Measurements from ENCODE around the gene ZP2.
"Not testable (repeated sequence)": the region's sequence is repeated elsewhere in the genome, so short reads cannot be mapped to it uniquely, and the experiment has no call there.

Gene ZP2

DNA sequence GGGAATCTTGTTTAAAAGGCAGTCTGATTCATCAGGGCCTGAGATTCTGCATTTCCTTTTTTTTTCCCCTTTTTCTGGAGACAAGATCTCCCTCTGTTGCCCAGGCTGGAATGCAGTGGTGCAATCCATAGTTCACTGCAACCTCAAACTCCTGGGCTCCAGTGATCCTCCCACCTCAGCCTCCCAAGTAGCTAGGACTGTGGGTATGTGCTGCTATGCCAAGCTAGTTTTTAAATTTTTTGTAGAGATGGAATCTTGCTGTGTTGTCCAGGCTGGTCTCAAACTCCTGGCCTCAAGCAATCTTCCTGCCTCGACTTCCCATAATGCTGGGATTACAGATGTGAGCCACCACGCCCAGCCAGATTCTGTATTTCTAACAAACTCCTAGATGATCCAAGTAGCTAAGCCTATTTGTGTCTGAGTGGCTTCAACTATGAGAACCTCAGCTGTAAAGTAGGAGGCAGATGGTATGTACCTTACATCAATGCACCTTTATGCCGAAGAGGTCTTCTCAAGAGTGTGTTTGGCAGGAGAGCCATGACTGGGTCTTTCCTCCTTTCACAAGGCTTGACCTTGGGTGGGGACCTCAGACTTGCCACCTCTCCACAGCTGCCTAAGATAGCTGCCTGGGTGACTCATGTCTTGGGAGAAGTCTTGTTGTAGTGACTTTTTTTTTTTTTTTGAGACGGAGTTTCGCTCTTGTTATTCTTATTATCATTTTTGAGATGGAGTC lies 42.0 kb downstream of the ZP2 start:
- DNase-seq, result no peak

DNA sequence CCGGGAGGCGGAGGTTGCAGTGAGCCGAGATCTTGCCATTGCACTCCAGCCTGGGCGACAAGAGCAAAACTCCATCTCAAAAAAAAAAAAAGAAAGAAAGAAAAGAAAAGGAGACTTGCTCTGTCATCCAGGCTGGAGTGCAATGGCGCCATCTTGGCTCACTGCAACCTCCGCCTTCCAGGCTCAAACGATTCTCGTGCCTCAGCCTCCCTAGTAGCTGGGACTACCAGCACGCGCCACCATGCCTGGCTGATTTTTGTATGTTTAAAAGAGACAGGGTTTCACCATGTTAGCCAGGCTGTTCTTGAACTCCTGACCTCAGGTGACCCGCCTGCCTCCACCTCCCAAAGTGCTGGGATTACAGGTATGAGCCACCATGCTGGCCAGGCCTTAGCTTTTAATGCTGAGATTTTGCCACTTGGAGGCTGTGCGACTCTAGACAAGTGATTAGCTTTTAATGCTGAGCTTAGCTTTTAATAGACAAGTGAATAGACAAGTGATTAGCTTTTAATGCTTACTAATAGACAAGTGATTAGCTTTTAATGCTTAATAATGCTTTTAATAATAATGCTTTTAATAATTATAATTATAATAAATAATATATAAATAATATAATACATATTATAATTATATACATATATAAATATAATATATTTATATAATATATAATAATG lies 43.3 kb downstream of the ZP2 start:
- DNase-seq, result no peak

DNA sequence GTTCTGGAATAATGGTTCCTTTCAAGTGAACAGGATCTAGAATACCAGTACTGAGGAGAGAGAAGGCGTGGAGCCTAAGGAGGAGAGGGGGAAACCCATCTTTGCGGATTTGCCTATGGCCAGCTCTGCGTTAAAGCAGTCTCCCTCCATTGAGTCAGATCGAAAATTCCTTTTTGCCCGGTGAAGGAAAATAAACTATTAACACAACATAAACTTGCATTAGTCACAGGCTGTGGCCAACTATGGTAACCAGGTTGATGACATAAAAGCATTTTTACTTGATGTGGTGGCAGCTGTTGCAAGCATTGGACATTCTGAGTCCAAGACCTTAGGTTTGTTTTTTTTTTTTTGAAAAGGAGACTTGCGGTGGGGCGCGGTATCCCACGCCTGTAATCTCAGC lies 44.0 kb downstream of the ZP2 start:
- DNase-seq, result no peak

DNA sequence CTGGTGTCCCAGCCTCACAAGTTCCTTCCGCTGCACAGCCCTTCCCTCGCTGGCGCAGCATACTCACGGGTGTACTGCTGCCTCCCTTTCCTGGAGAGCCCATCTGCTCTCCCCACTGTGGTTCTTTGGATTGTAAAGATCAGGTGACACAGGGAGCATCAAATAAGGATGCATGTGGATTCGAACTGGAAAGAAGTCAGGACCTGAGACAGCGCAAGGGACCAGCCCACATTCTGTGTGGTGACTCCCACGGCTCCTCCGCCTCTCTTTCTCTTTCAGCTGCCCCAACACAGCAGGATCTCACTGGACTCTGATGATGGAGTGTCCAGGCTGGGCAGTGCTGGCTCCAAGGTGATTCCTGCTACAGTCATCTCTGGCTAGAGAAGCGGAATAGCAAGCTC lies 44.8 kb downstream of the ZP2 start:
- no peak for DNase-seq

DNA sequence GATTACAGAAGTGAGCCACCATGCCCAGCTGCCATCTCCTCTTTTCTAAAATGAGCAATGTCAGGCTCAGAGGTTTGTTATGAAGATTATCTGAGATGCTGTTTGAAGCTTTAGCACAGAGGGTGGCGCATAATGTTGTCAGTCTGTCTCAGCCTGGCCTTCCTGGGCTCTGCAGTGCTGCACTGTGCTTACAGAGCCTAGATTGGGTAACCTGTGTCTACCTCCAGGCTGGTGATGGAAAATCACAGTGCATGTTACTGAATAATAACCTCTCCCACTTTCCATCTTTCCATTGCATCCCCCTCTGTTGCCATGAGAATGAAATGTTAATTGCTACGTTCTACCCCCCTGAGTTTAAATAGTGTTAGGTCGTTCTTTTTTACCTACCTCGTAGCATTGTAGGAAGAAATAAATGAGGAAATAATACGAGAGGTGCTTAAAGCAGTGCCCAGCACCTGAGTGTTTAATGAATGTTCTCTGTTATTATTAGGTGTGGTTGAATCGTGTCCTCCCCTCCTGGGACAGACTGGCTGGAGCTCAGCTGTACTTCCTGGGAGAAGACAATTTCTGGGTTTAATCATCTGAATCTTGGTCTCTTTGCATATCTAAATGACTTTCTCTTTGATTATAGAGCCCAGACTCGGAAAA lies 46.7 kb downstream of the ZP2 start:
- DNase-seq, result no peak

DNA sequence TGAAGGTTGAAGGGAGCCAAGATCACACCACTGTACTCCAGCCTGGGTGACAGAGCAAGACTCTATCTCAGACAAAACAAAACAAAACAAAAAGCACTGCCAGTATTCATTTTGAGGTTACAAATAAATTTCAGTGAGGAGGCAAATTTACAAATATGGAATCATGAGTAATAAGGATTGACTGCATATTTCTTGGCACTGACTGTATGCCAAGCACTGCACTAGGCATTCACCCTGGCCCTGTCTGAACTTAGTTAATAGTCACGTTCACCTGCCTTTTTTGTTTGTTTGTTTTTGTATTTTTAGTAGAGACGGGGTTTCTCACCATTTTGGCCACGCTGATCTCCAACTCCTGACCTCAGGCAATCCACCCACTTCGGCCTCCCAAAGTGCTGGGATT lies 47.8 kb downstream of the ZP2 start:
- DNase-seq, result no peak

DNA sequence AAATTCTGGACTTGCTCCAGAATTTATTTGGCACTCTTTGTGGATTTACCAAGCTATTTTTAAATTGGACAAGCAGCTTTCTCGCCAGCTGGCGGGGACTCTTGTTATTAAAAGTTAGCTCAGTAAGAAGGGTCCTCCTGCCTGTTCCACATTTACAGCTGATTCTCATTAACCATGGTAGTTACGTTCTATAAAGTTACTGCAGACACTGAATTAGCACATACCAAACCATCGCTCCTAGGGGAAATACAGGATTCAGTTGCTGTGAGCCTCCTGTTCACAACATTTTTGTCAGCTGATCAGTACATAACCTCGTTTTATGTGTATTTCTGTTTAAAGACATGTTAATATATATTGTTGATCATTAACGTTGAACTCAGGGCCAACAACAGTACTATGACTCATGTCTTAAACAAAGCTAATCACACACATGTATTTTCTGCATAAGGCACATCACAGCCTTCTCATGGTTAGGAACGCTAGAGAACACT lies 48.7 kb downstream of the ZP2 start:
- DNase-seq, result no peak

DNA sequence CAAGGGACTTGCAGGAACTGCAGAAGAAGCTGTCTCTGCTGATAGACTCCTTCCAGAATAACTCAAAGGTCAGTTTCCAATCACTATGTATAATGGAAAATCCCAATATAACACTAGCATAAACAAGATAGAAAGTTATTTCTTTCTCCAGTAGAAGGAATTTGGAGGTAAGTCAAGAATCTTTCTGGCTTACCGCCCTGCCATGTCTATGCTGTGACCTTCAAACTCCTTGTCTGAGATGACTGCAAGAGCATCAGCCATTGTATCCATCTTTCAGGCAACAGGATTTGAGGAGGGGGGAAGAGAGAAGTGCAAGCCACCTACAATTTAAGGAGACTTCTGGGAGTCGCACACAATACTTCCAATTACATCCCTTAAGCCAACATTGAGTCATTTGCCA lies 50.2 kb downstream of the ZP2 start:
- no peak for DNase-seq

DNA sequence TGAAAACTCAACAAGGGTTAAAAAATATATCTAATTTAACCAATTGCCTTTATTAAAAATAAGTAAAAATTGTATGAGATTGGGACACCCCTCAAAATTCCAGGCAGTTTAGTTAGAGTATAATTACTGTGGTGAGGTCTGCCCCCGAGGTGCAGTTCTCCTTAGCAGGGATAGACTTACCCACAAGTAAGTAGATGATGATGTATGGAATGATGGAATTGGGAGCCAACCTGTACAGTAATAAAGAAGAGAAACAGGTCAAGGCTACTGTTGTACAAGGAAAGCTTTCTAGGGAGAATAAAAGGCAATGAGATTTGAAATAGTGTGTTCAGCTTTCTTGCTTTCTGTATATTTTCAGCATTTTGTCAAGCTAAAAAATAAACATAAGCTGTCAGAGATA lies 51.1 kb downstream of the ZP2 start:
- no peak for DNase-seq

DNA sequence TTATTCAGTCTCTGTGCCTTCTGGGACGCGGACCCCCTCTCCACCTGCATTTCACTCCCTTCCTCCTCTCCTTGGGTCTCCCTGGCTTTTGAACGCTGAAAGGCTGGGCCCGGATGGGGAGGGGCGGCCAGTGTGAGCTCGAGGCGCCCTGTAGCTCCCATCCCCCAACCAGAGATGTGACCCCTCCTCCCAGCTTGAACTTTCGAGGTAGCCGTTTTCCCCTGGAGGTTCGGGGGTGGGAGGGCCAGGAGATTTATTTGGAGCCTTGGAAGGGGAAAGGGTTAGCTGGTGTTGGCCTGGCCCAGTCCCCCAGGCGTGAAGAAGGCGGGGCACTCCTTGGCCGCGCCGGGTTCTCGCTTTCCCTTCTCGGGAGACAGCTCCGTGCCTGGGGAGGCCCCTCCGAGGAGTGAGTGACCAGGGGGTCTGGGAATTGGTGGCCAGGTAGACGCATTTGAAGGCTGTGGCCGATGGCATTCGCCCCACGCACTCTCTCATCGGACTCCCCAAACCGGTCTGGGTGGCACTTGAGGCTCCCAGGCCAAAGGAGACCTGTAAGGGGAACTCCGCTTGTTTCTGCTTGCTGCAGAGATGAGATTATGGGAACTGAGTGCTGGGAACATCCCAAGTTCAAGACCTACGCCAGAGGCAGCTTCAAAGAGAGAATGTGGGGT lies 52.0 kb downstream of the ZP2 start:
- DNase-seq, result no peak

DNA sequence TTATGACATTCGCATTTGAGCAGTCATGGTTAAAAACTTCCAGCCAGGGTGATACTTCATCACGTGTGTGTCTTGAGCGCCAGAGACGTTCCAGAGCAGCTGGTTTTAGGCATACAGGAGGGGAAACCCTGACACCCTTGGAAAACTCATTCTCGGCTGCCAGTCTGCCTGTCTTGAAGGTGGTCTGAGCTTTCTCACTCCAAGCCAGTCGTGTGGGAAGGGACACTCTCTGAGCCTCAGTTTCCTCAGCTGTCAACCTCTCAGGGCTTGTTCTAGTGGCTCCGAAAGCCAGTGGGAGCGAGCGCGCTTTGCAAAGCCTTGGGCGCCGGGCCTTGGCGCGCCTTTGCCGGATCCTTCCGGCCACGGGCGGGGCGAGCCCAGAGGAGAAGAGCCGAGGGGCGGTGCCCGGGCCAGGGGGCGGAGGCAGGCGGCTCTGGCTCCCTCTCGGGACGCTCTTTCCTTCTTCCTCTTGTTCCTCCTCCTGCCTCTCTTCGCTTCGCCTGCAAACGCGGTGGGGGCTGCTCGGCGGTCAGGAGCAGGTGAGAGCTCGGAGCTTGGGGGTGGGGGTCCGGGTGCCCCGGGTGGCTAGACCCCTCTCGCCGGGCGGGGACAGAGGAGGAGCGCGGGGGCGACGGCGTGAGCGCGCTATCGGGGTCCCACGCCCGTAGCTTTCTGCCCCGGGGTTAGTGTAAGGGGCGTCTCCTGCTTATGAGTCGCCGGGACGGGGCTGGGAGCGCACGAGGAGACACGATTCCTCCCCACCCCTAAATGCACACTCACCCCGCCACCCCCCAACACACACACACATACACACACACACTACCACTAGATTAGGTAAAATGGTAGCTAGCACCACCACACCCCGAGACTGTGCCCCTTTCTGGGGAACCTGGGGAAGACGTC lies 52.9 kb downstream of the ZP2 start, which contains the start of gene LDAF1:
LDAF1 (plus strand) TSS at position 467 of the 903 bp plus-strand sequence. CDS start 2,509 bp downstream, outside the sequence.
- DNase-seq, result peak; percentile 33 to 69

DNA sequence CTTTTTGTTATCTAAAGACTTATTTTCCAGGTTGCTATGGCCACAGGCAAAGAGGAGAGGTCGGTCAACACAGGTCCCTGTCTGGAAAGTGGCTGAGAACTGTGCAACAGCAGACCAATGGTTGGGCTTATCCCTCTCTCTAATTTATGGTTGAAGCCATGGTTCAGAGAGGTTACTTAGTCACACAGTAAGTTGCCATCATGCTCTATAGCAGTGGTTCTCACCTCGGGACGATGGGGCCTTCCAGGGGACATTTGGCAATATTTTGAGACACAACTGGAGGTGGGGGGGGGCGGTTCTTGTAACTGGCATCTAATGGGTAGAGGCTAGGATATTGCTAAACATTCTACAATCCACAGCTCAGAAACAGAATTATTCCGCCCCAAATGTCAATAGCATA lies 53.7 kb downstream of the ZP2 start:
- peak in 1 of 2 experiments; percentile 10 for DNase-seq

DNA sequence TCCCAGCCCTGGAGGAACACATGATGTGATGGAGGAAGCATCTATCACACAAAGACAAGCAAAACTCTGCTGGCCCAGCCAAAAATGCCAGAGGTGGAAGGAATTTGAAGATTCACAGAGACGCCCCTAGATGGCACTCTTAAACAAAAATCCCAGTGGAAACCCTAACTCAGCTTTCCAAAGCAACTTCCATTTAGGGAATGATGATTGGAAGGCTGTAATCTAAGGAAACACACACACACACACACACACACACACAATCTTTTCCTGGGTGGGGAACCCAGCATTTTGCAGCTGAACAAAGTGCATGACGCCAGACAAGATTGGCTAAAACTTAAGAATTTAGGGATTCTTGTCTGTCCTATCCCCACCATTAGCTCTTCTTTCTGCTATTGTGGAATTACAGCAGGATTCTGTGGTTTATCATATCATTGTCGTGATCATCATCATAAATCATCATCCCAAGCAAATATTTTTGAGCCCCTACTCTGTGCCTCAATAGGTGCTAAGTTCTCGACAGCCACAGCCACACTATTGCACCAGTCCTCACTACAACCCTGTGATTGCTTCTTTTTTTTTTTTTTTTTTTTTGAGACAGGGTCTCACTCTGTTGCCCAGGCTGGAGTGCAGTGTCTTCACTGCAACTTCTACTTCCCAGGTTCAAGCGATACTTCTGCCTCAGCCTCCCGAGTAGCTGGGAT lies 54.5 kb downstream of the ZP2 start:
- DNase-seq, result peak; percentile 51 to 56

DNA sequence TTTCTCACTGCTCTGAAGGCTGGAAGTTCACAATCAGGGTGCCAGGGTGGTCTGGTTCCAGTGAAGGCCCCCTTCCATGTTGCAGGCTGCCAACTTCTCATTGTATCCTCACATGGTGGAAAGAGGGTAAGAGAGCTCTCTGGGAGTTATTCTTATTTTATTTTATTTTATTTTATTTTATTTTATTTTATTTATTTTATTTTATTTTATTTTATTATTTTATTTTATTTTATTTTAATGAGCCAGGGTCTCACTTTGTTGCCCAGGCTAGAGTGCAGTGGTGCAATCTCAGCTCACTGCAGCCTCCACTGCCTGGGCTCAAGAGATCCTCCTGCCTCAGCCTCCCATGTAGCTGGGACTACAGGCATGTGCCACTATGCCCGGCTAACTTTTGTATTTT lies 55.4 kb downstream of the ZP2 start:
- DNase-seq, result not testable (repeated sequence)

DNA sequence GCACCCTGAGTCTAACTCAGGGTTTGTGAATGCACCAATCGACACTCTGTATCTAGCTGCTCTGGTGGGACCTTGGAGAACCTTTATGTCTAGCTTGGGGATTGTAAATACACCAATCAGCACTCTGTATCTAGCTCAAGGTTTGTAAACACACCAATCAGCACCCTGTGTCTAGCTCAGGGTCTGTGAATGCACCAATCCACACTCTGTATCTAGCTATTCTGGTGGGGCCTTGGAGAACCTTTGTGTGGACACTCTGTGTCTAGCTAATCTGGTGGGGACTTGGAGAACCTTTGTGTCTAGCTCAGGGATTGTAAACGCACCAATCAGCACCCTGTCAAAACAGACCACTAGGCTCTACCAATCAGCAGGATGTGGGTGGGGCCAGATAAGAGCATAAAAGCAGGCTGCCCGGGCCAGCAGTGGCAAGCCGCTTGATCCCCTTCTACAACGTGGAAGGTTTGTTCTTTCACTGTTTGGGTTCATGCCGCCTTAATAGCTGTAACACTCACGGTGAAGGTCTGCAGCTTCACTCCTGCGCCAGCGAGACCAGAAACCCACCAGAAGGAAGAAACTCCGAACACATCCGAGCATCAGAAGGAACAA lies 58.1 kb downstream of the ZP2 start:
- not testable (repeated sequence) for DNase-seq

DNA sequence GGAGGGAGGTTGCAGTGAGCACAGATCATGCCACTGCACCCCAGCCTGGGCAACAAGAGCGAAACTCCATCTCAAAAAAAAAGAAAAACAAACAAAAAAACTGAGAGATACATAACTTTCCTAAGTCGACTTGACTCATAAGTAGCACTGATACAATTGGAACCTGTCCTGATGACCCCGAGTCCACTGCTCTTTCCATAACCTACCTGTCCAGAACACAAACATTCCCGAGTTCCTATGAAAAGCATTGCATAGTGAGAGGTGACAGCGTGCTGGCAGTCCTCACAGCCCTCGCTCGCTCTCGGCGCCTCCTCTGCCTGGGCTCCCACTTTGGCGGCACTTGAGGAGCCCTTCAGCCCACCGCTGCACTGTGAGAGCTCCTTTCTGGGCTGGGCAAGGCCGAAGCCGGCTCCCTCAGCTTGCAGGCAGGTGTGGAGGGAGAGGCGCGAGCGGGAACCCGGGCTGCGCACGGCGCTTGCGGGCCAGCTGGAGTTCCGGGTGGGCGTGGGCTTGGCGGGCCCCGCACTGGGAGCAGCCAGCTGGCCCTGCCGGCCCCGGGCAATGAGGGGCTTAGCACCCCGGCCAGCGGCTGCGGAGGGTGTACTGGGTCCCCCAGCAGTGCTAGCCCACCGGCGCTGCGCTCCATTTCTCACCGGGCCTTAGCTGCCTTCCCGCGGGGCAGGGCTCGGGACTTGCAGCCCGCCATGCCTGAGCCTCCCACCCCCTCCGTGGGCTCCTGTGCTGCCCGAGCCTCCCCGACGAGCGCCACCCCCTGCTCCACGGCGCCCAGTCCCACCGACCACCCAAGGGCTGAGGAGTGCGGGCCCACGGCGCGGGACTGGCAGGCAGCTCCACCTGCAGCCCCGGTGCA lies 59.0 kb downstream of the ZP2 start:
- DNase-seq, result not testable (repeated sequence)

DNA sequence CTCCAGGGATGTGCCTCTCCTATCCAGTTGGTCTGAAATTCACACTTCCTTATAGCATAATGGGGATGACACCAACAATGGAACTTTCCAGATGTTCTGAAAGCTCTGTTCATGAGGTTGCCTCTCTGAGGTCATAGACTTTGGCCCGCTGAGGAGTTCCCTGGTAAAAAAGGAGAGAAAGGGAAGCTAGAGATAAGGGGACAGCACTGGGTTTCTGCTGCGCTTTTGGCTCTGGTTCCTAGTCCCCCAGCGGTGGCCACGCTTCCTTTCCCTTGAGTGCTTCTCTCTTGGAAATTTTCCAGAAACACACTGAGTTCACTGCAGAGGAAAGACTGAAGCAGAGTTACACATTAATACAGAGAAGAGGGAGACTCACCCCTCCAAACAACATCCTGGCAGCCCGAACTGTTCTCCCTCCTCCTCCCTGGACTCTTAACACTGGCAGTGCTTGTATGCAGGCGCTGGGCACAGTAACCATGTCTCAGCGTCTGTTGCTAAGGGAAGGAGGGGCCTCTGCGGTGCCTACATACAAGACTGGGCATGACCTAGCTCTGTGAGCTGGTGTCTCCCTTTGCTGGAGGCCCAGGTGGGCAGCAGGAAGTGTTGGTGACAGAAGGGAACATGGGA lies 60.9 kb downstream of the ZP2 start, which contains the start of gene DNAH3:
DNAH3 (minus strand) TSS at position 472 of the 627 bp plus-strand sequence. CDS start 527 bp downstream, outside the sequence.
- DNase-seq, result peak; percentile 18 to 57

Measured in SHP77 (cell line).